HEK293 (cell line): ENCODE measurements around the gene BATF2.

ENCODE experiments used
- CTCF ChIA-PET: fragments of 350-600 bp; formaldehyde crosslinking; extraction: SDS; loops from one replicate; lab custom pipeline; 2021; ENCODE audit warnings: antibody characterized with exemption; lab: Yijun Ruan, JAX
- POLR2A ChIA-PET: fragments of 300-600 bp; formaldehyde crosslinking; extraction: SDS; loops from one replicate; lab custom pipeline; 2020; ENCODE audit warnings: antibody characterized with exemption, inconsistent platforms; lab: Yijun Ruan, JAX
- H3K27ac ChIP-seq: fragments of 200-500 bp; sonication (Bioruptor generic); 2 replicates; pipeline ENCODE4 v1.5.1; 2014; ENCODE audit warnings: low read depth, low read length, control low read depth, inconsistent platforms; ENCODE audit errors: extremely low read depth
- H3K36me3 ChIP-seq, 2 experiments: fragments of 200-500 bp in 1 of 2; sonication (Bioruptor generic) in 1 of 2; 1 replicate in 1 of 2; 2 replicates in 1 of 2; pipeline ENCODE4 v1.5.1; 2014 to 2017; ENCODE audit warnings: inconsistent platforms in 2 of 2, low read length in 2 of 2; ENCODE audit not compliant: control insufficient read depth in 2 of 2, insufficient read depth in 1 of 2
- H3K4me1 ChIP-seq: fragments of 200-500 bp; sonication (Bioruptor generic); 2 replicates; pipeline ENCODE4 v1.5.1; 2014; ENCODE audit warnings: mild to moderate bottlenecking, low read length, inconsistent platforms; ENCODE audit not compliant: control insufficient read depth, insufficient read depth
- H3K4me3 ChIP-seq: 2 replicates; pipeline ENCODE4 v1.5.1; 2011; ENCODE audit warnings: low read depth, mild to moderate bottlenecking, control low read depth, low read length, moderate library complexity
- H3K9me3 ChIP-seq: fragments of 200-500 bp; sonication (Bioruptor generic); 2 replicates; pipeline ENCODE4 v1.5.1; 2014; ENCODE audit warnings: low read depth, low read length, inconsistent platforms; ENCODE audit not compliant: control insufficient read depth, insufficient read depth
- EGR2 ChIP-seq: fragments of 450-650 bp; formaldehyde crosslinking; IDR thresholded peaks from 2 replicates; pipeline ENCODE4 v1.5.1; 2016; ENCODE audit warnings: low read depth, missing biosample characterization, missing genetic modification characterization
- INSM2 ChIP-seq: fragments of 450-650 bp; formaldehyde crosslinking; IDR thresholded peaks from 2 replicates; pipeline ENCODE4 v1.5.1; 2016; ENCODE audit warnings: missing biosample characterization, missing genetic modification characterization
- KLF7 ChIP-seq: fragments of 450-650 bp; formaldehyde crosslinking; IDR thresholded peaks from 2 replicates; pipeline ENCODE4 v1.5.1; 2016; ENCODE audit warnings: missing biosample characterization, missing genetic modification characterization, borderline replicate concordance
- KLF9 ChIP-seq: fragments of 450-650 bp; formaldehyde crosslinking; IDR thresholded peaks from 2 replicates; pipeline ENCODE4 v1.5.1; 2016; ENCODE audit warnings: missing biosample characterization, missing genetic modification characterization, low read depth
- PRDM1 ChIP-seq: fragments of 450-650 bp; formaldehyde crosslinking; IDR thresholded peaks from 2 replicates; pipeline ENCODE4; 2016; ENCODE audit warnings: missing biosample characterization, missing genetic modification characterization
- ZBTB20 ChIP-seq: fragments of 450-650 bp; formaldehyde crosslinking; IDR thresholded peaks from 2 replicates; pipeline ENCODE4 v1.5.1; 2016; ENCODE audit warnings: missing biosample characterization, missing genetic modification characterization
- ZBTB44 ChIP-seq: fragments of 450-650 bp; IDR thresholded peaks from 2 replicates; pipeline ENCODE4 v1.5.1; 2018; ENCODE audit warnings: missing biosample characterization, mild to moderate bottlenecking, missing genetic modification characterization
- ZBTB6 ChIP-seq: fragments of 450-650 bp; formaldehyde crosslinking; IDR thresholded peaks from 2 replicates; pipeline ENCODE4 v1.5.1; 2017; ENCODE audit warnings: missing biosample characterization, missing genetic modification characterization
- ZFP37 ChIP-seq: fragments of 450-650 bp; formaldehyde crosslinking; IDR thresholded peaks from 2 replicates; pipeline ENCODE4 v1.5.1; 2016; ENCODE audit warnings: missing biosample characterization, missing genetic modification characterization
- ZNF114 ChIP-seq: fragments of 450-650 bp; formaldehyde crosslinking; IDR thresholded peaks from 2 replicates; pipeline ENCODE4 v1.5.0; 2017; ENCODE audit warnings: missing biosample characterization, missing genetic modification characterization
- ZNF121 ChIP-seq: fragments of 450-650 bp; formaldehyde crosslinking; IDR thresholded peaks from 2 replicates; pipeline ENCODE4 v1.5.1; 2016; ENCODE audit warnings: missing biosample characterization, missing genetic modification characterization
- ZNF157 ChIP-seq: fragments of 450-650 bp; formaldehyde crosslinking; IDR thresholded peaks from 2 replicates; pipeline ENCODE4 v1.5.1; 2016; ENCODE audit warnings: missing biosample characterization, missing genetic modification characterization
- ZNF24 ChIP-seq: fragments of 450-650 bp; formaldehyde crosslinking; IDR thresholded peaks from 2 replicates; pipeline ENCODE4 v1.5.1; 2016; ENCODE audit warnings: missing biosample characterization, missing genetic modification characterization
- ZNF335 ChIP-seq: fragments of 450-650 bp; formaldehyde crosslinking; conservative IDR thresholded peaks from 2 replicates; pipeline ENCODE4 v1.5.1; 2016; ENCODE audit warnings: missing biosample characterization, missing genetic modification characterization
- ZNF449 ChIP-seq: fragments of 450-650 bp; formaldehyde crosslinking; IDR thresholded peaks from 2 replicates; pipeline ENCODE4 v1.5.1; 2017; ENCODE audit warnings: missing biosample characterization, mild to moderate bottlenecking, missing genetic modification characterization, moderate library complexity
- ZNF560 ChIP-seq: fragments of 450-650 bp; formaldehyde crosslinking; IDR thresholded peaks from 2 replicates; pipeline ENCODE4 v1.5.1; 2017; ENCODE audit warnings: missing biosample characterization, missing genetic modification characterization, borderline replicate concordance
- ZNF600 ChIP-seq: fragments of 450-650 bp; formaldehyde crosslinking; IDR thresholded peaks from 2 replicates; pipeline ENCODE4 v1.5.1; 2016; ENCODE audit warnings: missing biosample characterization, missing genetic modification characterization
- ZNF624 ChIP-seq: fragments of 450-650 bp; formaldehyde crosslinking; IDR thresholded peaks from 2 replicates; pipeline ENCODE4 v1.5.1; 2017; ENCODE audit warnings: missing biosample characterization, missing genetic modification characterization
- ZNF639 ChIP-seq: fragments of 450-650 bp; formaldehyde crosslinking; IDR thresholded peaks from 2 replicates; pipeline ENCODE4 v1.5.1; 2016; ENCODE audit warnings: missing biosample characterization, missing genetic modification characterization
- ZNF664 ChIP-seq: fragments of 450-650 bp; formaldehyde crosslinking; IDR thresholded peaks from 2 replicates; pipeline ENCODE4 v1.5.1; 2016; ENCODE audit warnings: missing biosample characterization, missing genetic modification characterization
- ZNF768 ChIP-seq: fragments of 450-650 bp; formaldehyde crosslinking; IDR thresholded peaks from 2 replicates; pipeline ENCODE4 v1.5.1; 2018; ENCODE audit warnings: missing biosample characterization, mild to moderate bottlenecking, missing genetic modification characterization
- ZNF837 ChIP-seq: fragments of 450-650 bp; formaldehyde crosslinking; IDR thresholded peaks from 2 replicates; pipeline ENCODE4 v1.5.1; 2016; ENCODE audit warnings: missing biosample characterization, missing genetic modification characterization

The BATF2 gene

GRCh38 chr11:65034423-65034822 is 37.7 kb upstream of the BATF2 start:
- ChIA-PET CTCF (interaction anchor here (0.6 kb wide), 1 partner anchor 20 kb away, joined by 4 read pairs; the partner anchor contains the start of gene ARL2), POLR2A (no interaction called here)
- H3K4me1 ChIP-seq, result no peaks in the 10 kb centered on the region
- H3K27ac ChIP-seq, result no peak overlapping the region
- H3K36me3 ChIP-seq, result peaks cover 0 to 50% of the 10 kb centered on the region in 2 experiments; a peak in 2 of 3 replicates
- H3K4me3 ChIP-seq, result no peak overlapping the region
- TF ChIP-seq ZNF624 (tag by site-specific recombination), result no peak
- peak; percentile 92 for TF ChIP-seq ZNF664 (tag by site-specific recombination)
- TF ChIP-seq ZNF768 (tag by site-specific recombination), result 0 out of 2 replicates have a peak, but pooled peaks have one; percentile 31
- H3K9me3 ChIP-seq, result no peaks in the 10 kb centered on the region

- H3K9me3 ChIP-seq, result no peaks in the 10 kb centered on the region
- TF ChIP-seq KLF9 (no peak), ZNF121 (tag by site-specific recombination) (no peak), ZNF157 (tag by site-specific recombination) (no peak), ZBTB6 (tag by site-specific recombination) (no peak), ZNF837 (tag by site-specific recombination) (no peak), INSM2 (tag by site-specific recombination) (no peak), ZNF639 (tag by site-specific recombination) (no peak), ZFP37 (tag by site-specific recombination) (no peak), ZNF24 (no peak)
- ChIA-PET POLR2A (interaction anchor here (1.6 kb wide), 1 partner anchor 8 kb away, joined by 7 read pairs; the partner anchor contains the start of gene SAC3D1), CTCF (interaction anchor here (0.5 to 1.4 kb wide), 2 partner anchors 46 to 117 kb away, joined by 3 to 4 read pairs; no protein-coding TSS in a partner anchor)
- peaks cover 0 to 34% of the 10 kb centered on the region in 2 experiments; a peak in 2 of 3 replicates for H3K36me3 ChIP-seq
- H3K27ac ChIP-seq, result no peak overlapping the region
- no peak overlapping the region for H3K4me3 ChIP-seq
- H3K4me1 ChIP-seq, result 0 out of 2 replicates have a peak, but pooled peaks cover 2% of the 10 kb centered on the region
Observed at GRCh38 chr11:65032216-65032615, 35.4 kb upstream of the BATF2 start.

GRCh38 chr11:65027213-65028067 is 30.7 kb upstream of the BATF2 start, which contains the start of gene SNX15:
SNX15 (plus strand) TSS chr11:65027439; CDS start chr11:65027538, 99 bp downstream.
- POLR2A ChIA-PET, result interaction anchor here (0.6 to 3.6 kb wide), 5 partner anchors 9 to 234 kb away, joined by 3 to 17 read pairs (median 3); partner anchors contain the start of genes ARL2, POLA2 and SAC3D1
- H3K36me3 ChIP-seq, result peaks cover 0 to 7% of the 10 kb centered on the region in 2 experiments; a peak in 2 of 3 replicates
- CTCF ChIA-PET, result interaction anchor here (0.6 to 3.5 kb wide), 7 partner anchors 11 to 180 kb away, joined by 3 to 24 read pairs (median 4); partner anchors contain the start of genes ARL2, CDCA5 and TM7SF2
- TF ChIP-seq ZBTB44 (tag by site-specific recombination) (peak; percentile 73; the same call in 1 of the 2 replicates), ZNF114 (no peak), ZNF560 (tag by site-specific recombination) (no peak), EGR2 (tag by site-specific recombination) (peak; percentile 30), ZBTB20 (peak; percentile 78; the same call in 1 of the 2 replicates), KLF7 (tag by site-specific recombination) (peak; percentile 49; the same call in 1 of the 2 replicates), ZNF335 (tag by site-specific recombination) (peak; percentile 59), PRDM1 (0 out of 2 replicates have a peak, but pooled peaks have one; percentile 2), ZNF449 (tag by site-specific recombination) (peak; percentile 16; the same call in 1 of the 2 replicates), ZNF600 (tag by site-specific recombination) (peak; percentile 87)

More at GRCh38 chr11:65027213-65028067, 30.7 kb upstream of the BATF2 start, which contains the start of gene SNX15:
- peak within 1 kb of the TSS; percentile 64; the same call in 1 of the 2 replicates for H3K27ac ChIP-seq
- peak within 1 kb of the TSS; percentile 70 for H3K4me3 ChIP-seq
- 0 out of 2 replicates have a peak, but pooled peaks cover 2% of the 10 kb centered on the region for H3K4me1 ChIP-seq
- no peaks in the 10 kb centered on the region for H3K9me3 ChIP-seq
